Keratinocyte (primary cell): Measurements from ENCODE around the gene NMNAT2. TPM values are rescaled to one million over a fixed set of nuclear protein-coding genes. Genes with fewer than 3 reads are reported as not detected.

Experiments used
- DNase-seq: peaks from one replicate; pipeline ENCODE4 v3.0.0-alpha.2; 2011; ENCODE audit warnings: low read depth, missing footprints, low spot score
- FAIRE-seq: peaks from 2 replicates; lab custom pipeline; 2011; peaks lifted over from hg19 to GRCh38; lab: Jason Lieb, UNC
- H2AFZ ChIP-seq: 2 replicates; pipeline ENCODE4 v1.6.0; 2012; ENCODE audit warnings: low read length, control low read depth, inconsistent platforms; ENCODE audit not compliant: control insufficient read depth
- H3K27ac ChIP-seq: 2 replicates; pipeline ENCODE4 v1.5.1; 2011; ENCODE audit warnings: low read length; ENCODE audit not compliant: control insufficient read depth, insufficient read depth
- H3K27me3 ChIP-seq: 3 replicates; pipeline ENCODE4 v1.6.0; 2011; ENCODE audit warnings: low read length; ENCODE audit not compliant: control insufficient read depth, insufficient read depth; ENCODE audit errors: extremely low read depth
- H3K36me3 ChIP-seq, 2 experiments: 2 replicates in 1 of 2; 3 replicates in 1 of 2; pipeline ENCODE4 v1.5.1; 2011; ENCODE audit warnings: low read length in 2 of 2, mild to moderate bottlenecking in 1 of 2; ENCODE audit not compliant: control insufficient read depth in 2 of 2, insufficient read depth in 2 of 2; ENCODE audit errors: extremely low read depth in 1 of 2
- H3K4me1 ChIP-seq: 3 replicates; pipeline ENCODE4 v1.5.1; 2011; ENCODE audit warnings: low read length; ENCODE audit not compliant: control insufficient read depth, insufficient read depth; ENCODE audit errors: extremely low read depth
- H3K4me2 ChIP-seq: 3 replicates; pipeline ENCODE4 v1.6.0; 2011; ENCODE audit warnings: low read depth, low read length; ENCODE audit not compliant: control insufficient read depth, insufficient read depth; ENCODE audit errors: extremely low read depth
- H3K4me3 ChIP-seq, 3 experiments: fragments of 200-600 bp in 1 of 3; sonication (generic) in 1 of 3; 2 replicates in 2 of 3; 3 replicates in 1 of 3; pipeline ENCODE4 v1.5.1; 2011 to 2016; ENCODE audit warnings: low read length in 3 of 3, mild to moderate bottlenecking in 3 of 3, control low read depth in 2 of 3, inconsistent platforms in 1 of 3, low read depth in 1 of 3, mixed read lengths in 1 of 3, mixed run types in 1 of 3, moderate library complexity in 1 of 3; ENCODE audit not compliant: control insufficient read depth in 2 of 3, insufficient read depth in 2 of 3; ENCODE audit errors: extremely low read depth in 1 of 3
- H3K79me2 ChIP-seq: 2 replicates; pipeline ENCODE4 v1.6.0; 2012; ENCODE audit warnings: low read length; ENCODE audit not compliant: control insufficient read depth, insufficient read depth
- H3K9ac ChIP-seq: 3 replicates; pipeline ENCODE4 v1.6.0; 2011; ENCODE audit warnings: low read length; ENCODE audit not compliant: control insufficient read depth, insufficient read depth; ENCODE audit errors: extremely low read depth
- H3K9me1 ChIP-seq: 3 replicates; pipeline ENCODE4 v1.6.0; 2011; ENCODE audit warnings: low read length; ENCODE audit not compliant: control insufficient read depth, insufficient read depth; ENCODE audit errors: extremely low read depth
- H3K9me3 ChIP-seq: 2 replicates; pipeline ENCODE4 v1.5.1; 2012; ENCODE audit warnings: low read depth, low read length; ENCODE audit not compliant: control insufficient read depth
- H4K20me1 ChIP-seq: 3 replicates; pipeline ENCODE4 v1.6.0; 2011; ENCODE audit warnings: low read length; ENCODE audit not compliant: control insufficient read depth, insufficient read depth; ENCODE audit errors: extremely low read depth
- EZH2 ChIP-seq: IDR thresholded peaks from one replicate; pipeline ENCODE4 v1.6.1; 2012; ENCODE audit warnings: inconsistent platforms, mild to moderate bottlenecking, low read length, moderate library complexity
- dilution Hi-C: fragments of 300-500 bp; cut with MboI; formaldehyde crosslinking; loops from one replicate; pipeline ENCODE4 v1.7.0; 2020; ENCODE audit warnings: low sequenced_read_pairs; ENCODE audit not compliant: extremely low pct_ligation_motif_present
- polyA plus RNA-seq, 5 experiments: library from polyadenylated mRNA; depleted of rRNA in 3 of 5; stranded (reverse) in 3 of 5; stranded (forward) in 1 of 5; unstranded in 1 of 5; fragments of >200 nt; gene quantifications; 1 replicate in 1 of 5; 2 replicates in 3 of 5; 3 replicates in 1 of 5; pipeline versions ENCODE4 v1.2.1 to v1.2.3, GENCODE V29; 2011 to 2012; ENCODE audit warnings: missing spikeins in 2 of 5, low read depth in 1 of 5, low replicate concordance in 1 of 5
- TF ChIP-seq, protein P1 (sequence below), 3 experiments: IDR thresholded peaks in 1 of 3; conservative IDR thresholded peaks in 1 of 3; optimal IDR thresholded peaks in 1 of 3; 2 replicates in 2 of 3; 3 replicates in 1 of 3; pipeline versions ENCODE3 to v1.5.1; 2011; ENCODE audit warnings: low read length in 3 of 3, mild to moderate bottlenecking in 3 of 3, moderate library complexity in 2 of 3, control low read depth in 1 of 3, inconsistent platforms in 1 of 3; ENCODE audit not compliant: insufficient read depth in 2 of 3; ENCODE audit errors: extremely low read depth in 1 of 3

Gene NMNAT2
- polyA plus RNA-seq, 1 donor (not counting 4 experiments of a cell fraction or from before 2014, with no cell fraction given): 0.72 TPM

DNA sequence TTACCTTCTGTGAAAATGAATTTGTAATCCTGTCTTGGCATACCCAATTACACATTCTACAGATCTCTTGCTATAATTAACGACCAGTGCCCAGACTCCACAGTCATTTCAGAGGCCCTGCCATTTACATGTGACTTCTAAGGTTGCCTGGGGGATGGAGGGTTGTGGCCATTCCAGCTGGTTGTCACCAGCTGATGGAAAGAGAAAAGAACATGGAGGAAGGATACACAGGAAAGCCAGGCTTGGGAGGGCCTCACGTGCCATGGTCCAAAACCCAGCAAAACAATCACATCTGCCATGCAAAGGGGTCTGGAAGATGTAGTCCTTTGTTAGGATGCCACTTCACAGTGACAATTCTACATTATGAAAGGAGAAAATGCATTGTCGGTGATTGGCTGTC, 172.8 kb downstream of the NMNAT2 start:
- Histone ChIP-seq H4K20me1 (no peaks in the 10 kb centered on the region), H3K4me1 (no peaks in the 10 kb centered on the region), H3K27me3 (no peaks in the 10 kb centered on the region), H3K27ac (no peak overlapping the region), H3K9ac (no peak overlapping the region), H3K9me1 (no peaks in the 10 kb centered on the region), H3K4me2 (no peak overlapping the region), H3K9me3 (no peaks in the 10 kb centered on the region), H3K36me3 (peaks cover 23 to 33% of the 10 kb centered on the region in 2 experiments), H3K79me2 (no peaks in the 10 kb centered on the region), H2AFZ (no peak overlapping the region), H3K4me3 (no peak overlapping the region)
- no peak for TF ChIP-seq EZH2
- TF ChIP-seq, protein P1, sequence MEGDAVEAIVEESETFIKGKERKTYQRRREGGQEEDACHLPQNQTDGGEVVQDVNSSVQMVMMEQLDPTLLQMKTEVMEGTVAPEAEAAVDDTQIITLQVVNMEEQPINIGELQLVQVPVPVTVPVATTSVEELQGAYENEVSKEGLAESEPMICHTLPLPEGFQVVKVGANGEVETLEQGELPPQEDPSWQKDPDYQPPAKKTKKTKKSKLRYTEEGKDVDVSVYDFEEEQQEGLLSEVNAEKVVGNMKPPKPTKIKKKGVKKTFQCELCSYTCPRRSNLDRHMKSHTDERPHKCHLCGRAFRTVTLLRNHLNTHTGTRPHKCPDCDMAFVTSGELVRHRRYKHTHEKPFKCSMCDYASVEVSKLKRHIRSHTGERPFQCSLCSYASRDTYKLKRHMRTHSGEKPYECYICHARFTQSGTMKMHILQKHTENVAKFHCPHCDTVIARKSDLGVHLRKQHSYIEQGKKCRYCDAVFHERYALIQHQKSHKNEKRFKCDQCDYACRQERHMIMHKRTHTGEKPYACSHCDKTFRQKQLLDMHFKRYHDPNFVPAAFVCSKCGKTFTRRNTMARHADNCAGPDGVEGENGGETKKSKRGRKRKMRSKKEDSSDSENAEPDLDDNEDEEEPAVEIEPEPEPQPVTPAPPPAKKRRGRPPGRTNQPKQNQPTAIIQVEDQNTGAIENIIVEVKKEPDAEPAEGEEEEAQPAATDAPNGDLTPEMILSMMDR (optimal IDR thresholded peaks at IDR 0.05 in 1 of 3, IDR thresholded peaks at IDR 0.05 in 1 of 3, conservative IDR thresholded peaks at IDR 0.05 in 1 of 3; ENCODE audit: extremely low read depth in 1 of 3, insufficient read depth in 2 of 3, low read length in 3 of 3): no peak
- FAIRE-seq: no peak
- dilution Hi-C loops: no loop called here
- no peak for DNase-seq

DNA sequence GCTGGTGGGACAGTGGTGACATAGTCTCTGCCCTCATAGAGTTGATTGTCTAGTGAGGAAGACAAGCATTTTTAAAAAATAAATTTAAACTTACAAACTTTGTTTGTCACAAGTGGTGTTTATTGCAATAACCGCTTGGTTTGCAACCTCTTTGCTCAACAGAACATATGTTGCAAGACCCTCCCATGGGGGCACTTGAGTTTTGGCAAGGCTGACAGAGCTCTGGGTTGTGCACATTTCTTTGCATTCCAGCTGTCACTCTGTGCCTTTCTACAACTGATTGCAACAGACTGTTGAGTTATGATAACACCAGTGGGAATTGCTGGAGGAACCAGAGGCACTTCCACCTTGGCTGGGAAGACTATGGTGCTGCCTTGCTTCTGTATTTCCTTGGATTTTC, 173.7 kb downstream of the NMNAT2 start:
- H3K27ac ChIP-seq: no peak overlapping the region
- H2AFZ ChIP-seq: no peak overlapping the region
- H3K27me3 ChIP-seq: no peaks in the 10 kb centered on the region
- H4K20me1 ChIP-seq: peaks cover 3% of the 10 kb centered on the region
- no peak overlapping the region for H3K9ac ChIP-seq
- no peak overlapping the region for H3K4me3 ChIP-seq
- H3K79me2 ChIP-seq: no peaks in the 10 kb centered on the region
- DNase-seq: no peak
- H3K4me1 ChIP-seq: no peaks in the 10 kb centered on the region
- TF ChIP-seq EZH2: no peak
- TF ChIP-seq, protein P1 (optimal IDR thresholded peaks at IDR 0.05 in 1 of 3, IDR thresholded peaks at IDR 0.05 in 1 of 3, conservative IDR thresholded peaks at IDR 0.05 in 1 of 3; ENCODE audit: extremely low read depth in 1 of 3, insufficient read depth in 2 of 3, low read length in 3 of 3): no peak
- no peaks in the 10 kb centered on the region for H3K9me1 ChIP-seq
- FAIRE-seq: no peak
- H3K4me2 ChIP-seq: no peak overlapping the region
- peaks cover 31 to 42% of the 10 kb centered on the region in 2 experiments for H3K36me3 ChIP-seq
- dilution Hi-C loops: no loop called here
- no peaks in the 10 kb centered on the region for H3K9me3 ChIP-seq
